ENCODE results near the gene FAM180B. TPM values are rescaled to one million over a fixed set of nuclear protein-coding genes. Genes with fewer than 3 reads are reported as not detected.
"Not testable (repeated sequence)": the region's sequence is repeated elsewhere in the genome, so short reads cannot be mapped to it uniquely, and the experiment has no call there.

FAM180B gene
- total RNA-seq, 4 donors from 2014 or later: 0.37 to 1.1 (median 0.68) TPM

DNA sequence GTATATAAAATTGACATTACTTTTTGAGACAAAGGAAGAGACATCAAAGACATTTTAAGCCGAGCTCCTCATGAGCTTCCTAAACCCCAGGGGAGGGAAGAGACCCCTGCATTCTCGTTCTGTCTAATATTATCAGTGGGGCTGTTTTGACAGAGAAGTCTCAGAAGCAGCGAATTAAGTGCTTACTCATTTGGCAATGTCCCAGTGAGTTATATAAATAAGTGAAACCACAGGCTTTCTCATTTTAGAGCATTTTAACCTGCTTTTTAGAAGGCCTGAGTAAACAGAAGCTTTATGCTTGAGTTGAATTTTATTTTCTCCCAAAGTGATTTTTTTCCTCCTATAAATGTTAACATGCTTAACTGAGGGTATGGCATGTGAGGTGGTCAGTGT lies 30.9 kb downstream of the FAM180B start:
- H3K27me3 ChIP-seq: no peaks in the 10 kb centered on the region
- ATAC-seq: no peak
- no peaks in the 10 kb centered on the region for H3K9me3 ChIP-seq
- no peak overlapping the region for H3K4me3 ChIP-seq
- WGBS, 2 donors (ENCODE audit: low coverage in 1 of 2): 21 to 32% methylated on average over 3 of the region's 3 CpGs
- H3K27ac ChIP-seq: no peak overlapping the region
- H3K36me3 ChIP-seq: peaks cover 0 to 47% of the 10 kb centered on the region in 2 donors
- peaks cover 2 to 11% (median 5%) of the 10 kb centered on the region in 3 donors for H3K4me1 ChIP-seq
- TF ChIP-seq POLR2A (IDR thresholded peaks at IDR 0.05) (no peak), POLR2AphosphoS5 (IDR thresholded peaks at IDR 0.05) (no peak), EP300 (IDR thresholded peaks at IDR 0.05) (no peak)
- TF ChIP-seq, protein P1, sequence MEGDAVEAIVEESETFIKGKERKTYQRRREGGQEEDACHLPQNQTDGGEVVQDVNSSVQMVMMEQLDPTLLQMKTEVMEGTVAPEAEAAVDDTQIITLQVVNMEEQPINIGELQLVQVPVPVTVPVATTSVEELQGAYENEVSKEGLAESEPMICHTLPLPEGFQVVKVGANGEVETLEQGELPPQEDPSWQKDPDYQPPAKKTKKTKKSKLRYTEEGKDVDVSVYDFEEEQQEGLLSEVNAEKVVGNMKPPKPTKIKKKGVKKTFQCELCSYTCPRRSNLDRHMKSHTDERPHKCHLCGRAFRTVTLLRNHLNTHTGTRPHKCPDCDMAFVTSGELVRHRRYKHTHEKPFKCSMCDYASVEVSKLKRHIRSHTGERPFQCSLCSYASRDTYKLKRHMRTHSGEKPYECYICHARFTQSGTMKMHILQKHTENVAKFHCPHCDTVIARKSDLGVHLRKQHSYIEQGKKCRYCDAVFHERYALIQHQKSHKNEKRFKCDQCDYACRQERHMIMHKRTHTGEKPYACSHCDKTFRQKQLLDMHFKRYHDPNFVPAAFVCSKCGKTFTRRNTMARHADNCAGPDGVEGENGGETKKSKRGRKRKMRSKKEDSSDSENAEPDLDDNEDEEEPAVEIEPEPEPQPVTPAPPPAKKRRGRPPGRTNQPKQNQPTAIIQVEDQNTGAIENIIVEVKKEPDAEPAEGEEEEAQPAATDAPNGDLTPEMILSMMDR (IDR thresholded peaks at IDR 0.05): no peak

DNA sequence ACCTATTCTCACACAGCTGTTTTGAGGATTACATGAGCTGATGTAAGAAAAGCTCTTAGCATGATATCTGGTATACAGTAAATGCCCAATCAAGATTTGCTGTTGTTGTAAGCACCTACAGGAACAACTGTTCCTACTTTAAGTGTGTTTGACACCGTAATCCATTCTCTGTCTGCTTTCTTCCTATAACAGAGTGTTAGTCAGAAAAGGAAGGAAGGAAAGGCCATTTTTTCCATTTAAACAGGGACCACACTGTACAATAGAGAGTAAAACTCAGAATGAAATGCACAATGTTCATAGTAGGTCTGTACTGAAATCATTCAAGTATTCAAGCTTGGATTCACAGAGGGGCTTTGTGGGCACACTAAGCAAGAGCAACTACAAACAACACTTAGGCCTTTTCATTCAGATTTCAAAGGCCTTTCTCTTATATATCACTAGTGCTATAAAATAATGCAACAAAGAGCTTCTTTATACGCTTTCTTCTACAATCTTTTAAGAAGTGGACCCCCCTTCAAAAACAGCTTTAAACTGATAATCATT lies 34.4 kb downstream of the FAM180B start:
- Histone ChIP-seq H3K27me3 (no peaks in the 10 kb centered on the region), H3K4me1 (peaks cover 2 to 11% (median 5%) of the 10 kb centered on the region in 3 donors), H3K9me3 (no peaks in the 10 kb centered on the region), H3K27ac (no peak overlapping the region), H3K36me3 (peaks cover 0 to 82% of the 10 kb centered on the region in 2 donors), H3K4me3 (no peak overlapping the region)
- TF ChIP-seq, protein P1 (IDR thresholded peaks at IDR 0.05): no peak
- no peak for TF ChIP-seq POLR2AphosphoS5 (IDR thresholded peaks at IDR 0.05)
- no peak for TF ChIP-seq POLR2A (IDR thresholded peaks at IDR 0.05)
- TF ChIP-seq EP300 (IDR thresholded peaks at IDR 0.05): no peak
- no peak for ATAC-seq
- 73 to 86% methylated on average over 1 to 2 of the region's 2 CpGs for WGBS, 2 donors (ENCODE audit: low coverage in 1 of 2)

DNA sequence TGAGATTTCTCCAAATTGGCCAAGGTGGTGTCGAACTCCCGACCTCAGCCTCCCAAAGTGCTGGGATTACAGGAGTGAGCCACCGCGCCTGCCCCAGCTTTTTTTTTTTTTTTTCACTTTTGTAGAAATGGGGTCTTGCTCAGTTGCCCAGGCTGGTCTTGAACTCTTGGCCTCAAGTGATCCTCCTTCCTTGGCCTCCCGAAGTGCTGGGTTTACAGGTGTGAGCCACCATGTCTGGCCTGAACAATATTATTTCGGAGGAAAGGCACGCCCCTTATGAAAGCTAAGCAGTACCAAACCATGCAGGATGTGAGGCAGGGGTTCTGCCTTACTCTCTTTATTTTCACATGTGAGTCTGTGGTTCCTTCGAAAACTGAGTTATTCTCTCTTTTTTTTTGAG lies 39.8 kb downstream of the FAM180B start:
- no peak for TF ChIP-seq POLR2AphosphoS5 (IDR thresholded peaks at IDR 0.05)
- TF ChIP-seq, protein P1 (IDR thresholded peaks at IDR 0.05): no peak
- TF ChIP-seq POLR2A (IDR thresholded peaks at IDR 0.05): no peak
- no peak for TF ChIP-seq EP300 (IDR thresholded peaks at IDR 0.05)
- H3K36me3 ChIP-seq: peaks cover 0 to 100% of the 10 kb centered on the region in 2 donors
- no peak overlapping the region for H3K27ac ChIP-seq
- 88 to 100% methylated on average over 1 to 4 of the region's 8 CpGs for WGBS, 2 donors (ENCODE audit: low coverage in 1 of 2)
- ATAC-seq: no peak
- no peak overlapping the region for H3K4me3 ChIP-seq
- H3K4me1 ChIP-seq: no peaks in the 10 kb centered on the region
- H3K27me3 ChIP-seq: no peaks in the 10 kb centered on the region
- no peaks in the 10 kb centered on the region for H3K9me3 ChIP-seq

DNA sequence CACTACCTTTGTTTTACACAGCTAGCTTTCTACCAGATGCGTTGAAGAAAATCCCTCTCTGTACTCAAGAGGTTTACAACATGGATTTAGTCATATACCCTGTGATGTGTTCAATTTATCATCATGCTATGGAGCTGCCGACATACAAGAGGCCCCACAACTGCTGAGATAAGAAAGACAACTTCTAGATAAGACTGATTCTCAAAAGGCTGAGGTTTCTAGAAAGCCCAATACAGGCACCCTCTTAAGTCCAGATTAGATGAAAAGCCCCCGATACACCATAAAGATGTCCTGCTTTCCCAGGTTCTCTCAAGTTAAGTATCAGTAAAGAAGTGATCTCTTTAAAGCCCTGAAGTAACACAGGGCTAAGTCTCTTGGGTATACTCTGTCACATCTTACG lies 41.5 kb downstream of the FAM180B start:
- Histone ChIP-seq H3K4me3 (no peak overlapping the region), H3K27ac (no peak overlapping the region), H3K9me3 (no peaks in the 10 kb centered on the region), H3K4me1 (no peaks in the 10 kb centered on the region), H3K36me3 (peaks cover 0 to 100% of the 10 kb centered on the region in 2 donors), H3K27me3 (no peaks in the 10 kb centered on the region)
- ATAC-seq: no peak
- WGBS, 2 donors (ENCODE audit: low coverage in 1 of 2): 76 to 93% methylated on average over 4 of the region's 4 CpGs
- TF ChIP-seq, protein P1 (IDR thresholded peaks at IDR 0.05): no peak
- TF ChIP-seq POLR2AphosphoS5 (IDR thresholded peaks at IDR 0.05) (no peak), EP300 (IDR thresholded peaks at IDR 0.05) (no peak), POLR2A (IDR thresholded peaks at IDR 0.05) (no peak)

DNA sequence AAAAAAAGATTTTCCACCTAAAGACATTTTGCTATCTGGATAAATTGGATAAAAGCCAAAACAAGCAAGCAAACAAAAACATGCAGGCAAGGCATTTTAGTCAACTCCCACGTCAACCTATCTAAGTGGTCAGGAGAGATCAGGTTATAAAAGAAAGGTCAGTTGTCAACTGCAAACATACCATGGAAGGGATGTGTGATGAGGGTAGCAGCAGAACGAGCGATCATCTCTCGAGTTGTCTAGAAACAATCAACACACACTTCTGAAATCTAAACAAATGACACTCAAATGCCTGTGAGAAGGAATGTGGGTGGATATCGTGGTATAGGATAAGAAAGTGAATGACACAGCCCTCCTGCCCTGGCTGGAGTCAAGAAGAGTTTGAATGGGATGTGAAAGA lies 45.0 kb downstream of the FAM180B start:
- H3K27ac ChIP-seq: no peak overlapping the region
- WGBS, 2 donors (ENCODE audit: low coverage in 1 of 2): 57 to 60% methylated on average over 5 of the region's 5 CpGs
- TF ChIP-seq, protein P1 (IDR thresholded peaks at IDR 0.05): no peak
- no peak for TF ChIP-seq POLR2AphosphoS5 (IDR thresholded peaks at IDR 0.05)
- TF ChIP-seq EP300 (IDR thresholded peaks at IDR 0.05): no peak
- TF ChIP-seq POLR2A (IDR thresholded peaks at IDR 0.05): no peak
- H3K36me3 ChIP-seq: peaks cover 0 to 100% of the 10 kb centered on the region in 2 donors
- H3K27me3 ChIP-seq: no peaks in the 10 kb centered on the region
- H3K4me3 ChIP-seq: no peak overlapping the region
- no peaks in the 10 kb centered on the region for H3K9me3 ChIP-seq
- no peaks in the 10 kb centered on the region for H3K4me1 ChIP-seq
- ATAC-seq: no peak

DNA sequence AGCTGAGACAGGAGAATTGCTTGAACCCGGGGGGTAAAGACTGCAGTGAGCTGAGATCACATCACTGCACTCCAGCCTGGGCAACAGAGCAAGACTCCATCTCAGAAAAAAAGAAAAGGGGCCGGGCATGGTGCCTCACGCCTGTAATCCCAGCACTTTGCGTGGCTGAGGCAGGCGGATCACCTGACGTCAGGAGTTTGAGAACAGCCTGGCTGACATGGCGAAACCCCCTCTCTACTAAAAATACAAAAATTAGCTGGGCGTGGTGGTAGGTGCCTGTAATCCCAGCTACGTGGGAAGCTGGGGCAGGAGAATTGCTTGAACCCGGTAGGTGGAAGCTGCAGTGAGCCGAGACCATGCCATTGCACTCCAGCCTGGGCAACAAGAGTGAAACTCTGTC lies 49.9 kb downstream of the FAM180B start:
- peaks cover 2 to 26% (median 9%) of the 10 kb centered on the region in 3 donors for H3K4me1 ChIP-seq
- WGBS, 2 donors (ENCODE audit: low coverage in 1 of 2): 94% methylated on average over 3 of the region's 11 CpGs; no CpG with 5 or more reads in 1 of the 2 donors
- not testable (repeated sequence) for H3K27ac ChIP-seq, H3K4me3 ChIP-seq, H3K27me3 ChIP-seq, H3K9me3 ChIP-seq, ATAC-seq
- peaks cover 0 to 81% of the 10 kb centered on the region in 2 donors for H3K36me3 ChIP-seq
